Activated gamma-delta T cell (primary cell): ENCODE measurements around the gene LRP5.
"Not testable (repeated sequence)": the region's sequence is repeated elsewhere in the genome, so short reads cannot be mapped to it uniquely, and the experiment has no call there.

ENCODE experiments used
- DNase-seq: peaks from one replicate; lab custom pipeline; 2025; lab: John Stamatoyannopoulos, UW

LRP5 gene

DNA sequence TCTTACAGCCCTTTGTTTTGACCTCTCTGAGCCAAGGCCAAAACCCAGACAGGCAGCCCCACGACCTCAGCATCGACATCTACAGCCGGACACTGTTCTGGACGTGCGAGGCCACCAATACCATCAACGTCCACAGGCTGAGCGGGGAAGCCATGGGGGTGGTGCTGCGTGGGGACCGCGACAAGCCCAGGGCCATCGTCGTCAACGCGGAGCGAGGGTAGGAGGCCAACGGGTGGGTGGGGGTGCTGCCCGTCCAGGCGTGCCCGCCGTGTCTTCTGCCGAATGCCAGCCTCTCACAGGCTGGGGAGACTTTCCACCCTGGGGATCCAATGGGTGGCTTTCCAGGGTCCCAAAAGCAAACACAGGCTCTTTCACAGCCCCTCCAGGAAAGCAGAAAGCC, 111.1 kb downstream of the LRP5 start:
- DNase-seq = no peak

DNA sequence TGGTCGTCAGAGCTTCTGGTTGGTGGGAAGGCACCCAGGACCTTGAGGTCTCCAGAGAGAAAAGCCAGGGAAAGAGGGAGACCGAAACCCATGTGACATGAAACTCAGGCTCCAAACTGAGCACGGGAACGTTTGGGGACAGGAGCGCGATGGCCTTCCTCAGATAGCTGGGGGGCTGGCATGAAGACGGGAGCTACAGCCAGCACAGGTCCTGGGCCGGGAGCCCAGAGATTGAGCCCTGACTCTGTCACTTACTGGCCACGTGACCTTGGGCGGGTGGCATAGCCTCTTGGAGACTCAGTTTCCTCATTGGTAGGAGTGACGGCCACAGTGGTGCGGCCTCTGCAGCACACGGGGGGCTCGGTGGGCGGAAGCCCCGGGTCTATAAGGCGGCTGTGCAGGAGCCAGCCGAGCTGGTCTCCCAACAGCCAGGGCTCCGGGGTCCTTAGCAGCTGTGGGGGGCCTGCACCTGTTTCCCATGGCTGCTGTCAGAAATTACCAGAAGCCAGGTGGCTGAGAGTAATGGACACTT, 111.8 kb downstream of the LRP5 start:
- no peak for DNase-seq

DNA sequence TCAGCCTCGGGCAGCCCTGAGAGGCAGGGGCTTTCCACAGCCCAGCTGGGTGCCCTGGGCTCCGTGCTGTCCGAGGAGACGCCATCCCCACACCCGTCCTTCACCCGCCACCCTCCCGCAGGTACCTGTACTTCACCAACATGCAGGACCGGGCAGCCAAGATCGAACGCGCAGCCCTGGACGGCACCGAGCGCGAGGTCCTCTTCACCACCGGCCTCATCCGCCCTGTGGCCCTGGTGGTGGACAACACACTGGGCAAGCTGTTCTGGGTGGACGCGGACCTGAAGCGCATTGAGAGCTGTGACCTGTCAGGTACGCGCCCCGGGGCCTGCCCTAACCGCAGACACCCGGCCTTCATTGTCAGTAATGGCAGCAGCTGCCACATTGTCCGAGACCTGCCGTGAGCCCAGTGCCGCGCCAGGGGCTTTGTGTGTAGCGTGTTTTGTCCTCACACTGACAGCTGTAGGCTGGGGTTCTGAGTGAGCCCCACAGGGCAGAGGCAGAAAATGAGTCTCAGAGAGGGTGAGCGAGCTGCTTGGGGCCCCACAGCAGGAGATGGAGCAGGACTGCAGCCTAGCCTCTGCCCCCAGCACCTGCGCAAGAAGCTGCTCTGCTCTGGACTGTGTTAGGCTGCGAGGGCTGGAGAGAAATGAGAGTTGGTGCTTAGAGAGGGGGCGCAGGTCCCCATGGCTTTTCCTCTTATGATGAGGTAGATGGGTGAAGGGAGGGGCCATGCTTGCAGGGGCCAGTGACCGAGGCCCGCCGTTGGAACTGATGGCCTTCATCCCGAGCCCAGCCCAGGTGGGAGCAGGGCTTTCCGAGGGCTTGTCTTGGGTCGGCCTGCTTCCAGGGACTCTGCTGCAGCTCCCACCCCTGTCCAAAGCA, 112.8 kb downstream of the LRP5 start:
- DNase-seq = no peak

DNA sequence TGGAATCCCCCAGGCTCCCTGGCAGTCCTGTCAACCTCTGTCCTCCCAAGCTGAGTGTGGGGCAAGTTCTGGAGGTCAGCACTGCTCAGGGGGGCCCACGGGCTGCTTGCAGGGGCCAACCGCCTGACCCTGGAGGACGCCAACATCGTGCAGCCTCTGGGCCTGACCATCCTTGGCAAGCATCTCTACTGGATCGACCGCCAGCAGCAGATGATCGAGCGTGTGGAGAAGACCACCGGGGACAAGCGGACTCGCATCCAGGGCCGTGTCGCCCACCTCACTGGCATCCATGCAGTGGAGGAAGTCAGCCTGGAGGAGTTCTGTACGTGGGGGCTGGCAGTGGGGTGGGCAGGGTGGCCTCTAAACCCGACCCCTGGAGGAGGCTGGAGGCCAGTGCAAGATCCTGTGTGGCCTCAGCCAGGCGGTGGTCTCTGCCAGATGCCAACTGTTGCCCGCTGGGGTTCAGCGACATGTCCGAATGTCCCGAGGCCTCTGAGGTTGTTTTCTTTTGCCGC, 113.5 kb downstream of the LRP5 start:
- DNase-seq = no peak

DNA sequence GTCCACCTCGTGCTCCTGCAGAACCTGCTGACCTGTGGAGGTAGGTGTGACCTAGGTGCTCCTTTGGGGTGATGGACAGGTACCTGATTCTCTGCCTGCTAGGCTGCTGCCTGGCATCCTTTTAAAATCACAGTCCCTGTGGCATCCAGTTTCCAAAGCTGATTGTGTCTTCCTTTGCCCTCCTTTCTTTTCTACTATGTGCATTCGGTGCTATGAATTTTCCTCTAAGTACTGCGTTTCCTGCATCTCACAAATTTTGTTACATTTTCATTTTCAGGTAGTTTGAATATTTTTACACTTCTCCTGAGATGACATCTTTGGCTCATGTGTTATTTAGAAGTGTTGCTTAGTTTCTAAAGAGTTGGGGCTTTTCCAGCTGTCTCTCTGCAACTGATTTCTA, 117.3 kb downstream of the LRP5 start:
- DNase-seq = no peak

DNA sequence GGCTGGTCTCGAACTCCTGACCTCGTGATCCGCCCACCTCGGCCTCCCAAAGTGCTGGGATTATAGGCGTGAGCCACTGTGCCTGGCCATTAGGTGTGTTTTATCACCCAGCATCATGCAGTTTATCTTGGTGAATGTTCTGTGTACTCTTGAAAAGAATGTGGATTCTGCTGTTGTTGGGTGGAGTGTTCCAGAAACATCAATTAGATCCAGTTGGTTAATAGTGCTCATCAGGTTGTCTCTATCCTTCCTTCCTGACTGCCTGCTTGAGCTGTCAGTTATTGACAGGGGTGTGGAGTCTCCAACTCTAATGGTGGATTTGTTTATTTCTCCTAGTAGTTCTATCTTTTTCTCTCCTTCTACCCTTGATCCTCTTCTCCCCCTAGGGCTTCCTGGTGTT, 118.0 kb downstream of the LRP5 start:
- no peak for DNase-seq

DNA sequence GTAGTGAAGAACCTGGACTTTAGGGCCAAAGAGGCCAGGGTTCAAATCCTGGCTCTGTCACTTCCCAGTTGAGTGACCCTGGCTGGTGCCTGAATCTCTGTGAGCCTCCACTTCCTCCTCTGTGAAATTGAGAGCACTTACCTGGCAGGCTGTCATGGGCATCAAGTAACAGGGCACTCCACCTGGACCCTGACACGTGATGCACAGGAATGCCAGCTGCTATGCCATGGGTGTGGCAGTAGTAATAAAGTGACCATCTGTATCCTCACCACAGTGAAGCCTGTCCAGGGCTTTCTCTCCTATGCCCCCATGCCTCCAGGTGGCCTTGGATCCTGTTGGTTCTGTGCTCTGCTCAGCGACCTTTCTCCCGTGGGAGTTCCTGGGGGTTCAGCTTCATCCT, 118.4 kb downstream of the LRP5 start:
- DNase-seq = no peak

DNA sequence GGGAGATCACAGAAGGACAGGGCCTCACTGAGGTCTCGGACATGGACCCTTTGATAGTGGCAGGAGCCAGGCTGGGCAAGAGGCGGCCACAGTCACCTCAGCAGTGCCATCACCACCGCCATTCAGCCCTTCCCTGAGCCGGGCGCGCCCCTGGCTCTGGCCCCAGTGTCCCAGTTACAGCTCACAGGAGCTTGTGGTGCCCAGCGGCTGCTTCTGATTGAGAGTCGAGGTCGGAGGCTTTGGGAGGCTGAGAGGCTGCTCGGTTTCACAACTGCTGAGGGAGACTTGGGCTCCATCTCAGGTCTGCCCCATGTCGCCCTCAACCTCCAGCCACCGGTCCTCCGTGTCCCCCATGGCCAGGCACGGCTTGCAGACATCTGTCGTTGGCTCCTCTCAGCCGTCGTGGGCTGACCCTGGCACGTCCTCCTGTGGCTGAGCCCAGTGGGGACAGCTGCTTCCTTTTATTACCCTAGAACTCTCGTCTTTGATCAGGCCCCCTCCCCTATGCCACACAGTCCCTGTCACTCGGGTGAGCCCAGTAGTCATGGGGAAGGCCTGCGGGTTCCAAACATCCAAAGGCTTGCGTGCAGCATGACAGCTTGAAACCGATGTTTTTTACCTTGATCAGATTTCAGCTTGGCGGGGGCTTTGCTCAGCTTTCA, 119.7 kb downstream of the LRP5 start:
- no peak for DNase-seq

DNA sequence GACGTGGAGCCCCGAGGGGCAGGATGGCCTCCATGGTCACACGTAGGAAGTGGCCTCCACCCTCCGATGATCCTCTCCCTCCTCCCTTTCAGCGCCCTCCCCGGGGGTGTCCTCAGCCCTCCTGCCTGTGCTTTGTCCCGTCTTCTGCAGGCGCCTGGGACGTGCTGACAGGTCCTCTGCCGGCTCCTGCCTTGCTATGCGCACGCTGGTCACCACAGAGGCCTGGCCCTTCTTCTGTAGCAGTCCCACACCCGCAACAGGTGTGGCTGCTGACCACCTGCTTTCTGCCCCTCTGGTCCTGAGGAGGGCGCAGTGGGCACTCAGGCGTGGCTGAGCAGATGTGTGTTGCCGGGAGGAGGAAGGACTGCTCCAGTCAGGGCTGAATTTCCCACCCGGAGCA, 120.5 kb downstream of the LRP5 start:
- DNase-seq = no peak

DNA sequence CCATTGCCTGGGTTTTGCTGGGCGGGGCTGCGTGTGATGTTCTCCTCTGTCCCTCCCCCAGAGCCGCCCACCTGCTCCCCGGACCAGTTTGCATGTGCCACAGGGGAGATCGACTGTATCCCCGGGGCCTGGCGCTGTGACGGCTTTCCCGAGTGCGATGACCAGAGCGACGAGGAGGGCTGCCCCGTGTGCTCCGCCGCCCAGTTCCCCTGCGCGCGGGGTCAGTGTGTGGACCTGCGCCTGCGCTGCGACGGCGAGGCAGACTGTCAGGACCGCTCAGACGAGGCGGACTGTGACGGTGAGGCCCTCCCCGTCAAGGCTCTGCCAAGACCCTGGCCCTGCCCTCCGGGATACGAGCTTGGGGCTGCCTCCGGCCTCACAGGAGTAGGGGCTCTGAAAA, 121.2 kb downstream of the LRP5 start:
- DNase-seq = no peak

DNA sequence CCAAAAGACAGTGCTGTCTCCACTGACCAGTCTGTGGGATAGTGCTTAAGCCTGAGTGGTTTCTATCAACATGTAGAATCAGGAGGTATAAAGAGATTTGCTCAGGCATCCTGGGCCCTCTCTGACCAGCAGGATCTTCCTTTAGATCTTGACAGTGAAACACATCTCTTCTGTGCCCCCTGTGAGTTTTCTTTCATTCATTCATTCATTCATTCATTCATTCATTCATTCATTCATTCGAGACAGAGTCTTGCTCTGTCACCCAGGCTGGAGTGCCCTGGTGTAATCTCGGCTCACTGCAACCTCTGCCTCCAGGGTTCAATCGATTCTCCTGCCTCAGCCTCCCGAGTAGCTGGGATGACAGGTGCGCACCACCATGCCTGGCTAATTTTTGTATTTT, 121.8 kb downstream of the LRP5 start:
- not testable (repeated sequence) for DNase-seq

DNA sequence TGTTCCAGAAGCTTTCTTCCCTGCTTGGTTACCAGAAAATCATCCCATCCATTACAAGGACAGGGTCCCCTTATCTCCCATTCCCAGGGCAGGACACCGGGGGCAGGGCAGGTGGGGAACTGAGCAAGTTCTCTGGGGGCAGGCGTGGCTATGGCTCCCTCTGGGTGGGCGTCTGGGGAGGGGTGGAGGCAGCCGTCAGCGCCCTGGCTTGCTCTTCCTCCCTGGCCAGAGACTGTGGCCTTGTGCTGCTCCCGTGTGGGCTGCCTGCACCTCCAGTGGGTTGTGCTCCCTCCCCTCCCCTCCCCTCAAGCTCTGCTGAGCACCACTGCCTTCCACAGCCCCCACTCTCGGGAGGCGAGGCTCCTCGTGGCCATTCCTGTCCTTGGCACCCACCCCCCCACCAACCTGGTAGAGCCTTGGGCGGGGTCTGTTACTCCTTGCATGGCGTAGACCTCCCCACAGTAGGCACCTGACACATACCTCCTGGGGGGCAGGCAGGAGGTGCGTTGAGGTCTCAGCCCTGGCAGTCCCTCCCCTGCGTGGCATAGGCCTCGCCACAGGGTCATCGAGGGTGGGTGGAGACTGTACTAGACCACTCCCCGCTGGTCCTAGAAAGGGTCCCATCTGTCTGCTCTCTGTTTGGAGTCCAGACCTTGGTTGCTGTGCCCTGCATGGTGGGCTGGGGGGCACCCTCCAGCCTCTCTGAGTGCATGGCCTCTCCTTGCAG, 123.9 kb downstream of the LRP5 start:
- no peak for DNase-seq

DNA sequence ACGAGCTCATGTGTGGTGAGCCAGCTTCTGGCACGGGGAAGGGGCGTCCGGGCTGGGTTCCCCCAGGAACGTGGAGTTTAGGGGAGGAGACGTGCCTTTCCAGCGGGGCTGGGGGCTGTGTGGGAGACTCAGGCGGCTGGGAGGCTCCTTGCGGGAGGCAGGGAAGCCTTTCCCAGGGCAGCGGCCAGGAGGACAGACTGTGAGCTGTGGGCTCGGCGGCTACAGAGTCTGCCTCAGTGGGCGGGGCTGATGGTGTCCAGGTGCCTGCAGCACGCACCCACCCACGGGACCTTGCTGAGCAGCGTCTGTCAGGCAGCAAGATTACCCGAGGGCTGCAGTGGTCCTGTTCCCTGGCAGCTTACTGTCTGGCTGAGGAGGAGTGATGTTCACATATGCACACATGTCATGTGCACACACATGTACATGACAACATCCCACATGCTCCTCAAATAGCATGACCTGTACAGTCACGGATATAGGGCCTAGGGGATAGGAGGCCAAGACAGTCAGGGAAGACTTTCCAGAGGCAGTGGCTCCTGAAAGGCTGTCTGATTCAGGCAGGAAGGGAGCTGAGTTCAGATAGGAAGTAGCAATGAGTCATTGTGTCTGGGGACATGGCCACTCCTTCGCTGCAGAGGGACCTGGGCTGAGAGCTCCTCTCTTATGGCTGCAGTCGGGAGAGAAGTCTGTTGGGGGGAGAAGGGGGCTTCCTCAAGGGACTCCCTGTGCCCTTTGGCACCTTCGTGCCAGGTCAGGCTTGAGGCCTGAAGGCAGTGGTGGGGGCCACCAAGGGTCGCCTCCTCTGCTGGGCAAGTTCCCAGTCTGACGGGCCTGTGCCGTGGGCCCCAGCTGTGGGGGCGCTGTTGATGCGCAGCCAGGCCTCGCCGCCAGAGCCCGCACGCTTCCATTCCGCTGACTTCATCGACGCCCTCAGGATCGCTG, 124.9 kb downstream of the LRP5 start:
- no peak for DNase-seq

DNA sequence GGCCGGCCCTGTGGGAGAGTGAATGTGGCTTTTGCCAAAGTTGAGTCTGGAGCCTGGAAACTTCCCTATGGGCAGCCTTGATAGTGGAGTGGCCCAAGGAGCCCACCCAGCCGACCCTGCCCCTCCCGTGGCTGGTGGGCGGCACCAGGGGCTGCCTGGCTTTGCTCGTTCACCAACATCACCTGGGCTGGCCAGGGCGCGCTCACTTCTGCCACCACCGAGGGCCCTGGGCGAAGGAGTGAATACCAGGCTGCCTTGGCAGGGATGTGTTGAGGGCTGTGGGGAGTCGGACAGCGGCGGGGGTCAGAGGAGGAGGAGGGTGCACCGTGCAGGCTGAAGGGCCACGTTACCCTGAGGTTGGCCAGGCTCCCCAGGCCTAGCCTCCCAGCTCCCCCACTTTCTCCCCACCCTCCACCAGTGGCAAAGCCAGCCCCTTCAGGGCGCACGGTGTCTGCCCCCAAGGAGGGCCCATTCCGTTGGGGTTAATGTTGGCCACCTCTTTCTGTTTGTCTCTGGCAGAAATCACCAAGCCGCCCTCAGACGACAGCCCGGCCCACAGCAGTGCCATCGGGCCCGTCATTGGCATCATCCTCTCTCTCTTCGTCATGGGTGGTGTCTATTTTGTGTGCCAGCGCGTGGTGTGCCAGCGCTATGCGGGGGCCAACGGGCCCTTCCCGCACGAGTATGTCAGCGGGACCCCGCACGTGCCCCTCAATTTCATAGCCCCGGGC, 125.7 kb downstream of the LRP5 start:
- no peak for DNase-seq

DNA sequence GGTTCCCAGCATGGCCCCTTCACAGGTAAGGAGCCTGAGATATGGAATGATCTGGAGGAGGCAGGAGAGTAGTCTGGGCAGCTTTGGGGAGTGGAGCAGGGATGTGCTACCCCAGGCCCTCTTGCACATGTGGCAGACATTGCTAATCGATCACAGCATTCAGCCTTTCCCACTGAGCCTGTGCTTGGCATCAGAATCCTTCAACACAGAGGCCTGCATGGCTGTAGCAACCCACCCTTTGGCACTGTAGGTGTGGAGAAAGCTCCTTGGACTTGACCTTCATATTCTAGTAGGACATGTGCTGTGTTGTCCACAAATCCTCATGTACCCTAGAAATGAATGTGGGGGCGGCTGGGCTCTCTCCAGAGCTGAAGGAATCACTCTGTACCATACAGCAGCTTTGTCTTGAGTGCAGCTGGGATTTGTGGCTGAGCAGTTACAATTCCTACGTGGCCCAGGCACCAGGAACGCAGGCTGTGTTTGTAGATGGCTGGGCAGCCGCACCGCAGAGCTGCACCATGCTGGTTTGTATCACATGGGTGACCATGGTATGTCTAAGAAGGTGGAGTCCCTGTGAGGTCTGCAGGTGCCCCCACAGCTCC, 126.4 kb downstream of the LRP5 start:
- no peak for DNase-seq

DNA sequence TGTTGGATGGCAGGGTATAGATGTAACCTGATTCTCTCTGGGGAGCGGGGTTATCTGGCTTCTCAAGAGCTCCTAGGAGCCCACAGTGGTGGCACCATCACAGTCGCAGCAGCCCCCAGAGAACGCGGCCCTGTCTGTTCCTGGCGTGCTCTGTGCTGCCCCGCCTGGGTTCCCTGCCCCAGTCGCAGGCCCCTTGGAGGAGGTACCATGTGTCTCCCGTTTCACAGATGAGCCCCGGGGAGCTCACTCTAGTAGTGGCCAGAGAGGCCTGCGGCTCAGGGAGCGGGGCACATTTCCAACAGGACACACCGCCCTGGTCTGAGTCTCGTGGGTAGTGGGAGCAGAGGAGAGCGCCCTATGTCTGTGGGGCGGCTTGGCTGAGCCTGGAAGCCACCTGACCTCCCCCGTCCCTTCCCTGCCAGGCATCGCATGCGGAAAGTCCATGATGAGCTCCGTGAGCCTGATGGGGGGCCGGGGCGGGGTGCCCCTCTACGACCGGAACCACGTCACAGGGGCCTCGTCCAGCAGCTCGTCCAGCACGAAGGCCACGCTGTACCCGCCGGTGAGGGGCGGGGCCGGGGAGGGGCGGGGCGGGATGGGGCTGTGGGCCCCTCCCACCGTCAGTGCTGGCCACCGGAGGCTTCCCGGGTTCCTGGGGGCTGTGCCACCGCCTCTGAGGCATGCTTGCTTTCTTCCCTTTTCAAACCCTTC, 127.1 kb downstream of the LRP5 start:
- DNase-seq = no peak

DNA sequence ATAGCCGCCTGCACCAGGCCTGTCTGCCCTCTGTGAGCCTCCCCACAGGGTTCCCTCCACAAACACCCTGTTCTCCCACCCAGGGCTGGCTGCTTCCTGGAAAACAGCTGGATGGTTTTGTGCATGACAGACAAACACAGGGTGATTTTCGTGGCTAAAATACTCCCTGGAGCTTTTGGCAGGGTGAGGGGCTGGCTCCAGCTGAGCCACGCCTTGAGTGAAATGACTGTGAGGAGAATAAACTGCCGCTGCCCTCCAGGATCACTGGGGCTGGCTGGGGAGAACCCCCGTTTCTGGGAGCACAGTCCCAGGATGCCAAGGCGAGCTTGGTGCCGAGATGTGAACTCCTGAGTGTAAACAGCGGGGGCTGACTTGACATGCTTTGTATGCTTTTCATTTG, 127.8 kb downstream of the LRP5 start:
- DNase-seq = no peak

DNA sequence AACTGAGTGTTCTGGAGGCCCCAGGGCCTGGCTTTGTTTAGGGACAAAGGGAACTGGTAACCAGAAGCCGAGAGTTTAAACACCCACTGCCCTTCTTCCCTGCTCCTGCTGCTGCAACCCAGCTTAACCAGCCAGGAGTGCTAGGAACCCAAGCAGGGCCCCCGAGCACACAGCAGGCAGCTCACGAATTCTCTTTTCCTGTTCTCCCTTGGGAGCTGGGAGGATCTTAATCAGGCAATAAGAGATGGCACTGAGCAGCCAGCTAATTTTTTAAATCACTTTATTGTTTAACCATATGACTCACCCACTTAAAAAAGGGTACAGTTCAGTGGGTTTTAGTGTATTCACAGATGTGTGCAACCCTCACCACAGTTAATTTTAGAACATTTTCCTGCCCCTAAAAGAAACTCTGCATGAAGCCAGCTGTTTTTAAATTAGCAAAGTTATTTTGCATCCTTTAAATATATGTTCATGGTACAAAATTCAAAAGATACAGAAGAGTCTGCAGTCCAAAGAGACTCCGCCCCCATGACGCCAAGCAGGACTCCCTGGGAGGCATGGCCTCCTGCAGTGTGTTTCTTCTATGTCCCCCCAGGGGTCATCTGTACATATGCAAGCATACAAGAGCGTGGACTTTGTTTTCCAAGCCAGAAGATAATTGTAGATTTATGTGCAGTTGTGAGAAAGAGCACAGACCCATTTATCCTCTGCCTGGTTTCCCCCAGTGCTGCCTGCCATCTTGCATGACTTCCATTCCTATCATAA, 129.3 kb downstream of the LRP5 start:
- DNase-seq = no peak

DNA sequence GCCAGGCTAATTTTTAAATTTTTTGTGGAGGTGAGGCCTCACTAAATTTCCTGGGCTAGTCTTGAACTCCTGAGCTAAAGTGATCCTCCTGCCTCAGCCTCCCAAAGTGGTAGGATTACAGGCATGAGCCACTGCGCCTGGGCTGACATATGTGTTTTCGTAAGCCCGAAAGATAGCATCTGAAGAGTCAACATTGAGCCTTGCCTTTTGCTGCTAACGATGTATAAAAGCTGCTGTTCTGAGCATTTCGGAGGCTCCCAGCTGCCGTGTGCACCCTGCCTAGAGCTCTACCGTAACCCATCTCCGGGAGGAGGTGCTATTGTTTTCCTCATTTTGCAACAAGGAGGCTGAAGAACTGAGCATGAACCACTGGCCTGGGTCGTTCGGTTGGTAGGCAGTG, 130.0 kb downstream of the LRP5 start:
- no peak for DNase-seq
